ENCODE results near the gene ALCAM.

DNA sequence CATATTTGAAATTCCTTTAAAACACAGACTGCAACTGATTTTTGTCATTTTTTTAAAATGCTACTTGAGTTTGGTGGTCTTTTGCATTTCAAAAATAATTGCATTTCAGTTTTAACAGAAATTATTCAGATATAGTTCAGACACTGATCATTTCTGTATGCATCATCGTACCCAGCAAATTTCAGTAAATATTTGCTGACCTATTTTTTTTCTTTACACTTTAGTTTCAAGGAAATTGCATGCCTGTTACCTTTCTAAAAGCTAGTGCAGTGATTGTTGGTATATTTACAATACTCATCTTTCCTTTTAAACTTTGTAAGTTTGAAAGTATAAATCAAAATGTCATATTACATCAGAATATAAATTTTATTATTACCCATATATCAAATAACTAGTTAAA is 32.4 kb downstream of the ALCAM start:
- TF ChIP-seq CTCF (IDR thresholded peaks at IDR 0.05; ENCODE audit: extremely low read depth in 1 of 2, insufficient read depth in 1 of 2, low read depth in 1 of 2, low read length in 2 of 2) (no peak), MAX (IDR thresholded peaks at IDR 0.05; ENCODE audit: insufficient read depth, insufficient read length) (no peak)
